Mucosa of descending colon (tissue), 3 donors: ENCODE measurements around the gene GDPGP1. TPM values are rescaled to one million over a fixed set of nuclear protein-coding genes. Genes with fewer than 3 reads are reported as not detected.

Experiments
- ATAC-seq: fragments of 200-7000 bp; cut with Tn5 transposase; one replicate; pipeline ENCODE4 v1.9.1; 2020; ENCODE audit warnings: mild to moderate bottlenecking, moderate library complexity
- DNase-seq, 3 donors: peaks; one replicate each; pipeline ENCODE4 v3.0.0-alpha.2; 2020
- H3K36me3 ChIP-seq: fragments of 200-600 bp; one replicate; pipeline ENCODE4 v1.8.0; 2021; ENCODE audit warnings: low read depth, mild to moderate bottlenecking
- H3K4me1 ChIP-seq: fragments of 200-600 bp; one replicate; pipeline ENCODE4 v1.8.0; 2021; ENCODE audit warnings: low read depth, mild to moderate bottlenecking
- H3K4me3 ChIP-seq: fragments of 200-600 bp; one replicate; pipeline ENCODE4 v1.8.0; 2021; ENCODE audit warnings: mild to moderate bottlenecking
- H3K9me3 ChIP-seq: fragments of 200-600 bp; one replicate; pipeline ENCODE4 v1.8.0; 2021; ENCODE audit warnings: mild to moderate bottlenecking
- CTCF ChIP-seq: fragments of 200-600 bp; IDR thresholded peaks from one replicate; pipeline ENCODE4 v1.8.0; 2022; ENCODE audit warnings: antibody characterized with exemption, mild to moderate bottlenecking
- intact Hi-C, 2 donors: fragments of 100-400 bp; cut with DNase I in 1 of 2; cut with micrococcal nuclease in 1 of 2; formaldehyde crosslinking; loops; one replicate each; pipeline versions ENCODE4 v1.11.0 to v1.11.1; 2022; cut with DNase I, micrococcal nuclease
- total RNA-seq, 3 donors: library from RNA; stranded (reverse); fragmentation: NEBNext Ultra II Directional in 2 of 3; extraction: Animal tissue kit (Norgen Biotek cat#: 25700) in 2 of 3; gene quantifications; one replicate each; pipeline versions ENCODE4 v1.2.1 to v1.2.4, GENCODE V29; 2021 to 2023
- donor health status: DM: no; HTN: no; CAD: no; lungs with moderate emphysema.
- donor health status: DM: no; HTN: no; CAD: no.
- donor health status: DM: no; HTN: yes; CAD: no.

The GDPGP1 gene
- total RNA-seq, 3 donors from 2014 or later, result 18.2 to 25.5 (median 19.3) TPM

GRCh38 chr15:90208356-90208755, 25.7 kb upstream of the GDPGP1 start:
- Histone ChIP-seq H3K9me3 (no peaks in the 10 kb centered on the region), H3K36me3 (no peaks in the 10 kb centered on the region), H3K4me1 (peaks cover 25% of the 10 kb centered on the region), H3K4me3 (no peak overlapping the region)
- ATAC-seq (no peak), DNase-seq (no peak)
- no peak for TF ChIP-seq CTCF
- intact Hi-C loops, result no loop called here

GRCh38 chr15:90209591-90209990, 24.4 kb upstream of the GDPGP1 start:
- Histone ChIP-seq H3K4me1 (peaks cover 33% of the 10 kb centered on the region), H3K36me3 (no peaks in the 10 kb centered on the region), H3K9me3 (no peaks in the 10 kb centered on the region), H3K4me3 (no peak overlapping the region)
- ATAC-seq (no peak), DNase-seq (peak in 1 of 3 donors; percentile 30)
- no peak for TF ChIP-seq CTCF
- intact Hi-C loops, result no loop called here

GRCh38 chr15:90210593-90210992, 23.4 kb upstream of the GDPGP1 start:
- TF ChIP-seq CTCF, result no peak
- H3K36me3 ChIP-seq, result no peaks in the 10 kb centered on the region
- intact Hi-C loops, result no loop called here
- peaks cover 39% of the 10 kb centered on the region for H3K4me1 ChIP-seq
- peak in 1 of 3 donors; percentile 56 for DNase-seq
- no peaks in the 10 kb centered on the region for H3K9me3 ChIP-seq
- no peak overlapping the region for H3K4me3 ChIP-seq
- no peak for ATAC-seq

GRCh38 chr15:90211009-90211408, 23.0 kb upstream of the GDPGP1 start:
- ATAC-seq (no peak), DNase-seq (peak in 1 of 3 donors; percentile 60)
- Histone ChIP-seq H3K4me1 (peaks cover 39% of the 10 kb centered on the region), H3K9me3 (no peaks in the 10 kb centered on the region), H3K36me3 (no peaks in the 10 kb centered on the region), H3K4me3 (no peak overlapping the region)
- intact Hi-C loops, result no loop called here
- TF ChIP-seq CTCF, result no peak

GRCh38 chr15:90211440-90212143, 22.4 kb upstream of the GDPGP1 start:
- no peak for TF ChIP-seq CTCF
- ATAC-seq (peak; percentile 87), DNase-seq (peak; percentile 78 to 91 (median 87))
- H3K4me3 ChIP-seq, result no peak overlapping the region
- no peaks in the 10 kb centered on the region for H3K9me3 ChIP-seq
- H3K4me1 ChIP-seq, result peaks cover 39% of the 10 kb centered on the region
- intact Hi-C loops, result no loop called here
- H3K36me3 ChIP-seq, result no peaks in the 10 kb centered on the region
